NCI-H1436 (cell line): ENCODE data around the gene ZCCHC14.
"Not testable (repeated sequence)": the region's sequence is repeated elsewhere in the genome, so short reads cannot be mapped to it uniquely, and the experiment has no call there.

ENCODE experiments used
- DNase-seq: peaks from one replicate; lab custom pipeline; 2025; lab: John Stamatoyannopoulos, UW

The ZCCHC14 gene

GRCh38 chr16:87382023-87382785 is 110.6 kb downstream of the ZCCHC14 start:
- DNase-seq, result no peak

GRCh38 chr16:87380881-87381280 is 111.9 kb downstream of the ZCCHC14 start:
- no peak for DNase-seq

DNA sequence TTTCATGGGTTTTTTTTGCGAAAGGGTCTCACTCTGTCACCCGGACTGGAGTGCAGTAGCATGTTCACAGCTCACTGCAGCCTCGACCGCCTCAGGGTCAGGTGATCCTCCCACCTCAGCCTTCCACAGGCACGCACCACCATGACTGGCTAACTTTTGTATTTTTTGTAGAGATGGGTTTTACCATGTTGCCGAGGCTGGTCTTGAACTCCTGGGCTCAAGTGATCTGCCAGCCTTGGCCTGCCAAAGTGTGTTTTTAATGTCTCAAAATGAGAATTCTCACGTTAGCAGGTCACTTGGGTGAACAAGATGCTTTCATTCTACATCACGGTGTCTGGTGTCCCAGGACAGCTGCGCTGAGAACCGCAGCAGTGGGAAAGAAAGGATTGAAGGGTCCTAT is 112.4 kb downstream of the ZCCHC14 start:
- DNase-seq, result no peak

DNA sequence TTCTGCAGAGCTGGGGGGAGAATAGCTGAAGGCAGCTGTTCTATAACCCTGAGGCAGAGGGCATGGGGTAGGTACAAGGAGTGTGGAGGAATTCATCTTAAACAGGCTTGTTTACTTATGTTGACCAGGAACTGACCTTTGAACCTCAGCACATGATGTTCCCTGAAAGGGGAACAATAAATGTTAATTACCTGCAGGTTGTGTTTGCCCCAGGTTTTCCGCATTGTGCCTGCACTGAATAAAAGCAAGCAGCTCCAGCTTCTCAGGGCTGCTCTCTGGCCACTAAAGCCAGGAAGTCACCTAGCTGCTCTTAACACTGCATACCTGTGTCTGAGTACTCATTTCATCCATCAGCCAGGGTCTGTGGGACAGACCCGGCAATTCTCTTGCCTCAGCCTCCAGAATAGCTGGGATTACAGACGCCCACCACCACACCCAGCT is 113.5 kb downstream of the ZCCHC14 start:
- DNase-seq, result not testable (repeated sequence)

DNA sequence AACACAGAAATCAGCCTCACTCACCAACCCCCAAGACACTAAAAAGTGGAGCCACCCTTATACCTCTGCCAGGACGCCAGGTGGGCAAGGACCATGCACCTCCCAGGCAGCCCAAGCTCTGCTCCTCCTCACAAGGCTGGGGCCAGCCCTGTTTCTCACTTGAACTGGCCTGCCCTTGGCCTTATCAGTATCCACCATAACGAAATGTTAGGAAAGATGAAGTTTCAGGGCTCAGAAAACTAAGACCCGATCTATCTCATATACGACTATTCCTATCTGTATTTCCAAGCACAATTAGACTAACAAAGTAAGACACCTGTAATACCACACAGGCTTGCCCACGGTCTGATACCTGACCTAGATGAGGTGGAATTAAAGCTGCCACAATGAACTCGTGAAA is 116.2 kb downstream of the ZCCHC14 start:
- DNase-seq, result no peak

DNA sequence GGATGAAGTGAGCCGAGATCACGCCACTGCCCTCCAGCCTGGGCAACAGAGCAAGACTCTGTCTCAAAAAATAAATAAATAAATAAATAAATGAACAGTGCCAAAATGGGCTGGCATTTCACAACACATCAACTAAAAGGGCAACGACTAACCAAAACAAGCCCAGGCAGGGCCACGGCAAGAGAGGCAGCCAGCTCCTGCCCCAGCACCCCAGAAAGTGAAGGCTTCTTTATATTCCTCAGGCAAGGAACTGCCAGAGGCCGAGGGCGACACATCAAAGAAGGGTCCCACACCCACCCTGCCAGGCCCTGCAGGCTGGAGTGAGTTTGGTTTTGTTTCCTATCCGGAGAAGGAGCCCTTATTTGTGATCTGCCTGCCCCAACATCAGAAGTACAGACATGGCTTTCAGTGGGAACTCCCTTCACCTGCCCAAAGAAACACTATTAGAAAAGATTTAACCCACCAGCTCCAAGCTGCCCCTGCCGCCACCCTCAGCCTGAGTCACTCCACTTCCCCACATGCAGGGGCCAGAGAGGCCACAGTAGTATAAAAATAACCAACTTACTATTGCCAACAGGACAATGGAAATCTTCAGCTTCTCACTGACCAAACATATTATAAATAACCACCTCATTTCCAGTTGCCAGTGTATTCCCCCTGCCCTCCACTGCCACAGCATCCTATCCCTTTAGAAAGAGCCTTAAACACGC is 117.2 kb downstream of the ZCCHC14 start:
- no peak for DNase-seq

- DNase-seq, result no peak
Observed at GRCh38 chr16:87374313-87374712, 118.5 kb downstream of the ZCCHC14 start.

DNA sequence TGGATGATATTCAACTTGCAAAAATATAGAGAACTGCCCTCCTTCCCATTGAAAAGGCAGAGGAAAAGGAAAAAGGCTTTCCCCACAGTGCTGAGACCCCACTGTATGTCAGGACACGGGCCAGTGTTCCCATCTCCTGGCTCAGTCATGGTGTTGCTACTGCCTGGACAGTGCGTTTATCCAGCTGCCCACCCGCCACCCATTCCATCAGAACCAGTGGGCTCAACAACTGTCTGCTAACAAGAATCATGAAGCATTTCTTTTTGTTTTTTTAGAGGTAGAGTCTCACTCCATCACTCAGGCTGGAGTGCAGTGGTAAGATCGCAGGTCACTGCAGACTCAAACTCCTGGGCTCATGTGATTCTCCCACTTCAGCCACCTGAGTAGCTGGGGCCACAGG is 120.5 kb downstream of the ZCCHC14 start:
- DNase-seq, result no peak

DNA sequence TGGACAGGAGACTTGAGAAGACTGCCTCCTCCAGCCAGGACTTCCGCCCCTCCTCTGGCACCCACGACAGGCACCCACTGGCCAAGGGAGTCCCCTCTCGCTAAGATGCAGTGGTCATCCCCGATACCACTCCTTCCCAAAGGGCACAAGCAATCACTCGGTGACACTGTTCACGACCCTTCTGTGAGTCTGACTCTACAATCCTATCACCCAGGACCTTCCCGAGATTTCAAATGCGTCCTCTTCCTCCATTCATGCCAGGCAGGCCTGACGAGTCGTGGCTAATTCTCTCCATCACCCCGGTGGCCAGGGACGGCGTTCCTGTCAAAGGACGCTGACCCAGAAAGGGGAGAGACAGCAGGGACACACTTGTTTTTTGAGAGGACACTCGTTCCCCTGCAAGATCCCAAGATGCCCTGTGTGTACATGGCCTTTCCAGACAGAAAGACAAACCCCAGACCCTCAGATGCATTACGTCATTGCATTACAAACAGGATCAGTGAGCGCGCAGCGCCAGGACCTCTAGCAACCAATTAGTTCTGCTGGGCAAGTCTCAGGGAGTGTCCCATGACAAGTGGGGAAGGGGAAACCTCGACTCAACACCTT is 121.5 kb downstream of the ZCCHC14 start:
- no peak for DNase-seq

DNA sequence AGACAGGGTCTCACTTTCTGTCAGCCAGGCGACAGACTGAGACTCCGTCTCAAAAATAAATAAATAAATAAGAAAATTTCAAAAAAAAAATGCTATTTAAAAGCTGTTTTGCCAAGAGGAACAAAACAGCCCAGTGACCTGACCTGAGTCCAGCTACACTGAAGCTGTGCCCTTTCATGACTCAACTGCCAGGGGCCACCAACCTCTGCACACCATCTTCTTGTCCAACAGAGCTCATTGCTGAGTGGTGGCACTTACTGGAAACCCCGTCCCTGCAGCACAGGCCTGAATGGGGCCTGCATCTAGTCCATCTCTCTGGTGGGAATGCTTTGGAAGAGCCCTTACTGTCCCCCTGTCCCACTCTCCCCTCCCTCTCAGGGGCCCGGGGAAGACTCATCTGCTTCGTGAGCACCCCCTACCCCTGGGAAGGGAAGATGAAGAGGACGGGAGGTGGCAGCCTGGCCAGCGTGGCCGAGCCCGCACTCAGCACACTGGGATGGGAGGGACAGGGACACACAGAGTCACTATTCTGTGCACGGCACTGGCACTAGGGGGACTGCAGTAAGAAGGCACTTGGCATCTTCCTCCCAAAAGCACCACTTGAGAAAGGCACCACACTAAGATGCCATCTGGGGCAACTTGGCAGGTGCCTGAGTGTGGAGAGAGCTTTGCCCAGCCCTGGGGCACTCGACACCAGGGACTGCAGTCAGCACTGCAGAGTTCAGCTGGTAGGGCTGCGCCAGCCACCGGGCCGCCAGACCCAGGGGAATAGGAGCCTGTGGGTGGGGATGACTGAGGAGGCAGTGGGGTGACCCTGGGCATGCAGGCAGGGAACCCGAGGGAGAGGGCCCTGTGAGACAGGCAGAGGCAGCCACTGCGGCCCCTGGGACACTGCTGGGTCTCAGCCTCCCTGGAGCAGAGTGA is 122.8 kb downstream of the ZCCHC14 start:
- DNase-seq, result peak; percentile 29

DNA sequence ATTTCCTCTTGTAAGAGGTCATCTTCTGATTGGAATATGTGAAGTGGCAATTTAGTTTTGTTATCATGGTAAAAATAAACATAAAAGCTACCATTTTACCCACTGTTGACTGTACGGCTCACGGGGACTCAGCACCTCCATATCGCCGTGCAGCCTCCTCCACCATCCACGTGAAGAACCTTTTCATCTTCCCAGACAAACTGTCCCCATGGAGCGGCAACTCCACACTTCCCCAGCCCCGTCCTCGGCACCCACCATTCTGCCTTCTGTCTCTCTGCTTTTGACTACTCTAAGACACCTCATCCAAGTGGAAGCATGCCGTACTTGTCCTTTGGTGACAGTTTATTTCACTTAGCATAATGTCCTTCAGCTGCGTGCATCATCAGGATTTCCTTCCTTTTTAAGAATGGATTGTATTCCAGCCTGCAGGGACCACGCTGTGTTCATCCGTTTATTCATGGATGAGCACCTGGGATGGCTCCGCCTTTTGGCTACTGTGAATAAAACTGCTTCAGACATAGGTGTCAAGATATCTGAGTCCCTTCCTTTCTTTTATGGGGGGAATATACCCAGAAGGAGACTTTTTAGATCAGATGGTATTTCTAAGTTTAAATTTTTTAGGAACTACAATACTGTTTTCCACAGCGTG is 123.6 kb downstream of the ZCCHC14 start:
- DNase-seq, result no peak

- DNase-seq, result no peak
Observed at GRCh38 chr16:87368029-87368770, 124.6 kb downstream of the ZCCHC14 start.

- no peak for DNase-seq
Observed at GRCh38 chr16:87367529-87367928, 125.3 kb downstream of the ZCCHC14 start.

- no peak for DNase-seq
Observed at GRCh38 chr16:87366930-87367329, 125.9 kb downstream of the ZCCHC14 start.

GRCh38 chr16:87366288-87366687 is 126.5 kb downstream of the ZCCHC14 start:
- no peak for DNase-seq

DNA sequence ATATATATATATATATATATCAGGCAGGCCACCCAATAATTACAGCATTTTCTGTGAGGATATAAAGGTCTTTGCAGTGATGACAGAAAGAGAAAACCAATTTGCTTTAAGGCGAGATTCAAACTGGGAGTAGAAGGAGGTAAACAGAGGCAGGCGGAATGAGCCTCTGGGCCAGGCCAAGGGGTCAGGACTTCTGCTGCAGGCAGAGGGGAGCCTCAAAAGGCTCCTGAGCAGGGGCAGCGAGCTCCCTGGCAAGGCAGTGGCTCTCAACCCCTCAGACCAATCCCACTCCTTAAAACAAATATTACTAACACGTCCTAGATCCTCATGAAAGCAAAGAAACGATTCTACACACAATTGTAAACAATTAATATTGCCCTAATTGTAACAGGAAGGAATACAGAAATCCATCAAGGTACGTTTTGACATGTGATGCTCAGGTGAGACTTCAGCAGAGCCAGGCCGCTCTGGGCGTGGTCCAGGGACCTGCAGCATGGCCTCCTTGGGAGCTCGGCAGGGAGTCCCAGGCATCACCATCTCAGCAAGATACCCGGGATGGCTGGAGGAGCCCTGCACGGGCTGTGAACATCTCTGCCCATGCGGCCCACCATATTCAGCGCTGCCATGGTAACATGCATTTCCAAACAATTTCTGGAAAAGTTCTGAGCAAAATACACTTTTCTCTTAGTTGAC is 127.7 kb downstream of the ZCCHC14 start:
- no peak for DNase-seq

DNA sequence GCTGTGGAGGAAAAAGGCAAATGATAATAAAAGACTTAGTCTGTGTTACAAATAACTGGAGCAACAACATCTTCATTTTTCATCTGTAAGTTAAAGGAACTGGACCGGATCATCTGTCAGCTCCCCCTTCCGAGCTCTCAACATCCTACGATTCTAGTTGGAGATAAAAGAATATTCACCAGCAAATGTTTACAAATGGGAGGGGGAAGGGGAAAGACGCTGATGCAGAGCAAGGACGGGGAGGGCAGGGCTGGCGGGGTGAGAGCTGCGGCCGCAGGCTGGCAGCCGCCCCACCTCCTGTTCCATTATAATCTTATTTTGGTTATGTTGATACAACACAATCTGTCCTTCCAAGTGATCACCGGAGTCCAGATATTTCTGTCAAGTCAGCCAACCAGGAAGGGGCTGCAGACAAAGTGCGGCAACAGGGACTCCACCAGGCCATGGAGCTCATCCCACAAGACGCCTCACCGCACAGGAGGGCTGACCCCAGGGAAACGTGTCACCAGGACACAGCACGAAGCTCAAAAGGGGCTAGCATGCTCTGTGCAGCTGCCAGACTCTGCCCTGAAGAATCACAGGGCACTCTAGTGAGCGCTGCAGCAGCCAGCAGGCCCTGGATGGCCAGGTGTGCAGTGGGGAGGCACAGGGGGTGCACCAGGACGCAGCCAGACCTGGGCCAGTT is 128.9 kb downstream of the ZCCHC14 start:
- no peak for DNase-seq

GRCh38 chr16:87362828-87363559 is 129.8 kb downstream of the ZCCHC14 start:
- DNase-seq, result not testable (repeated sequence)
